ENCODE measurements around the gene GALNT13. TPM values are rescaled to one million over a fixed set of nuclear protein-coding genes. Genes with fewer than 3 reads are reported as not detected.

GALNT13 gene
- total RNA-seq, 6 experiments from 2014 or later = not detected

DNA sequence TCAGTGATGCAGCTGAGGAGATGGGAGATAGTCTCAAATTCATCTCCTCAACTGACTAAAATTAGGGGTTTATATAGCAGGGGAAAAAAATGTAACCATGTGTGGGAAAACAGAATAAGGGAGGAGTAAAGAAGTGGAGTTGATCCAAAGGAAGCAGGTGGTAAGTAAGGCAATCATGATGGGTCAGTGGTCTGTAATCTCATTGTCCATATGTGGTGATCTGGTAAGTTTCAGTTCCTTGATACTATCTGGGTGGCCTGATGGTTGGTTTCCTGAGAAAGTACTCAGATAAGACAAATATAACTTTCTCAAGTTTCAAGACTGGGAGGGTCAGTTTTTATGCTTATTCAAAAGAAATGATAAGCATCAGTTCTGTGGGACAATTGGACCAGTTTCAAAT, 514.5 kb downstream of the GALNT13 start:
- H3K36me3 Mint-ChIP-seq (ENCODE audit: low read depth) = no peaks in the 10 kb centered on the region
- H3K27me3 Mint-ChIP-seq (ENCODE audit: insufficient read depth) = no peaks in the 10 kb centered on the region
- DNase-seq = no peak
- no peak overlapping the region for H3K27ac Mint-ChIP-seq
- no peak overlapping the region for H3K4me3 Mint-ChIP-seq
- no peaks in the 10 kb centered on the region for H3K4me1 Mint-ChIP-seq (ENCODE audit: low read depth)
- H3K9me3 Mint-ChIP-seq = peaks cover 33% of the 10 kb centered on the region
- TF ChIP-seq, protein P1, sequence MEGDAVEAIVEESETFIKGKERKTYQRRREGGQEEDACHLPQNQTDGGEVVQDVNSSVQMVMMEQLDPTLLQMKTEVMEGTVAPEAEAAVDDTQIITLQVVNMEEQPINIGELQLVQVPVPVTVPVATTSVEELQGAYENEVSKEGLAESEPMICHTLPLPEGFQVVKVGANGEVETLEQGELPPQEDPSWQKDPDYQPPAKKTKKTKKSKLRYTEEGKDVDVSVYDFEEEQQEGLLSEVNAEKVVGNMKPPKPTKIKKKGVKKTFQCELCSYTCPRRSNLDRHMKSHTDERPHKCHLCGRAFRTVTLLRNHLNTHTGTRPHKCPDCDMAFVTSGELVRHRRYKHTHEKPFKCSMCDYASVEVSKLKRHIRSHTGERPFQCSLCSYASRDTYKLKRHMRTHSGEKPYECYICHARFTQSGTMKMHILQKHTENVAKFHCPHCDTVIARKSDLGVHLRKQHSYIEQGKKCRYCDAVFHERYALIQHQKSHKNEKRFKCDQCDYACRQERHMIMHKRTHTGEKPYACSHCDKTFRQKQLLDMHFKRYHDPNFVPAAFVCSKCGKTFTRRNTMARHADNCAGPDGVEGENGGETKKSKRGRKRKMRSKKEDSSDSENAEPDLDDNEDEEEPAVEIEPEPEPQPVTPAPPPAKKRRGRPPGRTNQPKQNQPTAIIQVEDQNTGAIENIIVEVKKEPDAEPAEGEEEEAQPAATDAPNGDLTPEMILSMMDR (IDR thresholded peaks at IDR 0.05) = no peak

DNA sequence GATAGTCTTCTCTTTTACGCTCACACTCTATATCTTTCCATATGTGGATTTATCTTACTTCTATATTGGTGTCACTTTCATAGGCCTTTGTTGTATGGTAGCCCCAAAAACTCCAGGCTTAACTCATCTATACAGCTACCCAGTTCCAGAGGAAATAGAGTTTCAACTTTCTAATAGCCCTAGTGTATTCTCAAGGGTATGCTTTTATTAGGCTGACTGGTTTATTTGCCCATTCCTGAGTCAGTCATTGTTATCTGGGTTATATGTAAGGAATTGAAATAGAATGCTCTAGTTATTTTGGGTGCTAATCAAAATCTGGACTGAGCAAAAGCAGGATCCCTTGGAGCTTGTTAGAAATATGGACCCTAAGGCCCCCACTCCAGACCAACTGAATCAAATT, 519.3 kb downstream of the GALNT13 start:
- no peaks in the 10 kb centered on the region for H3K27me3 Mint-ChIP-seq (ENCODE audit: insufficient read depth)
- TF ChIP-seq, protein P1 (IDR thresholded peaks at IDR 0.05) = no peak
- H3K27ac Mint-ChIP-seq = no peak overlapping the region

DNA sequence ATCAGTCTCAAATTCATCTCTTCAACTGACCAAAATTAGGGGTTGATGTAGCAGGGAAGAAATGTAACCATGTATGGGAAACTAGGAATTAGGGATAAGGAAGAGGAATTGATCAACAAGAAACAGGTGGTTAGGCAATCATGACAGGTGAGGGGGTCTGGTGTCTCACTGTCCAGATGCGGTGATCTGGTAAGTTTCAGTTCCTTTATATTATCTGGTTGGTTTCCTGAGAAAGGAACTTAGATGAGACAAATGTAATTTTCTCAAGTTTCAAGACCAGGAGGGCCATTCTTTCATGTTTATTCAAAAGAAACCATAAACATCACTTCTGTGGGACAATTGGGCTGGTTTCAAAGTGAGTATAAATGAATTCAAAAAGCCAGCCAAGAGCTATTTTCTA, 520.5 kb downstream of the GALNT13 start:
- TF ChIP-seq, protein P1 (IDR thresholded peaks at IDR 0.05) = no peak
- H3K4me1 Mint-ChIP-seq (ENCODE audit: low read depth) = no peaks in the 10 kb centered on the region
- H3K36me3 Mint-ChIP-seq (ENCODE audit: low read depth) = no peaks in the 10 kb centered on the region; the same call in 1 of the 2 replicates
- H3K27ac Mint-ChIP-seq = no peak overlapping the region
- H3K27me3 Mint-ChIP-seq (ENCODE audit: insufficient read depth) = no peaks in the 10 kb centered on the region
- no peak for DNase-seq
- H3K9me3 Mint-ChIP-seq = peaks cover 49% of the 10 kb centered on the region
- H3K4me3 Mint-ChIP-seq = no peak overlapping the region

More for the DNA sequence above, 519.3 kb downstream of the GALNT13 start:
- H3K9me3 Mint-ChIP-seq = peaks cover 49% of the 10 kb centered on the region
- H3K4me1 Mint-ChIP-seq (ENCODE audit: low read depth) = no peaks in the 10 kb centered on the region
- H3K4me3 Mint-ChIP-seq = no peak overlapping the region
- no peak for DNase-seq
- no peaks in the 10 kb centered on the region; the same call in 1 of the 2 replicates for H3K36me3 Mint-ChIP-seq (ENCODE audit: low read depth)

DNA sequence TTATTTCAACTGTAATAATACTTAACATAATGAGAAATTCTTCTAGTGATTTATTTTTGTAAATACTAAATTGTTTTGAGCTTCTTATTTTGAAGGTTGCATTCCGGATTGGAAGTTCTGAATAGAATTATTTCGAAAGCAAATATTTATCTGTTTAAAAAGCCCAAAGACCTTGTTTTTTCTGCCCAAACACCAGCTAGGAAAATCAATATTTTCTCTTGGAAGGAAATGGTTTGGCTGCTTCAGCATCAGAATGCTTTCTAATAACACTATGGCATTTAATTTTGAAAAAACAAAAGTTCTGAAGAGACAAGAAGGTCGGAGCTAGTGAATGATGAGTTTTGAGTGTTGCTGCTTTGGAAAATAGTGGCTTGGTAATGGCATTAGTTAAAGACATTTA, 522.9 kb downstream of the GALNT13 start:
- H3K27ac Mint-ChIP-seq = no peak overlapping the region
- no peak overlapping the region for H3K4me3 Mint-ChIP-seq
- H3K27me3 Mint-ChIP-seq (ENCODE audit: insufficient read depth) = no peaks in the 10 kb centered on the region
- no peaks in the 10 kb centered on the region for H3K4me1 Mint-ChIP-seq (ENCODE audit: low read depth)
- no peaks in the 10 kb centered on the region; the same call in 1 of the 2 replicates for H3K36me3 Mint-ChIP-seq (ENCODE audit: low read depth)
- TF ChIP-seq, protein P1 (IDR thresholded peaks at IDR 0.05) = no peak
- H3K9me3 Mint-ChIP-seq = peaks cover 35% of the 10 kb centered on the region
- DNase-seq = no peak

DNA sequence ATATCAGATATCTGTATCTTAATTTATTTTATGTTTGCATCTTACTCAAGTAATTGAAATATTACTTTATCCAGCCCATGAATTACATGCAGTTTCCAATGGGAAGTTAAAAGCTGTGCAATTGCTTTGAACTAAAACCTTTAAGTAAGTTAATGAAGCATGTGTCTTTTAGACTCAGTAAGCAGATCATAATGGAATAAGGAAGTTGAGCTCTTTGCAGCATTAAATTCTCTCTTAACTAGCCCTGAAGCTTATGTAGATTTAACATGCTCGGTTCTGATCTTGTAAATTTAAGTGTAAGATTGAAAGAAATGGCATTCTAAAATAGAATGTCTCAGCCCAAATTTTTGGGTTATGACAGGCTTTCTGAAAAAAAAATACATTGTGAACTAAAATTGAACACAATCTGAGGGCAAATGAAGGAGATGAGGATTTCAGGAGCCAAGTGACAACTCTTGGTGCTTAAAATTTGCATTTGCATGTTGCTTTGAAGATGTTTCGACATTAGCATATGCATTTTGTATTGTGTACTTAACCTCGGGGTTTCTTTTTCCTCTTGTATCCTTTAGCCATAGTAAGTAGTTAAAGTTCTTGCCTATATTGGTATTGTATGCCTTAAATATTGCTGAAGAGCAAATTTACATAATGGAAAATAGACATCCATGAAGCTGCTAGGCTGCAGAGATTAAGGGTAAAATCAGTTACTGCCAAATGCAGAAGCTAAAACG, 529.0 kb downstream of the GALNT13 start:
- H3K4me1 Mint-ChIP-seq (ENCODE audit: low read depth) = no peaks in the 10 kb centered on the region
- H3K27ac Mint-ChIP-seq = no peak overlapping the region
- no peak overlapping the region for H3K4me3 Mint-ChIP-seq

More for the DNA sequence above, 529.0 kb downstream of the GALNT13 start:
- no peak for DNase-seq
- Mint-ChIP-seq H3K36me3 (ENCODE audit: low read depth) (no peaks in the 10 kb centered on the region), H3K9me3 (peaks cover 15% of the 10 kb centered on the region), H3K27me3 (ENCODE audit: insufficient read depth) (no peaks in the 10 kb centered on the region)
- TF ChIP-seq, protein P1 (IDR thresholded peaks at IDR 0.05) = no peak
